DMS53 treated with DMSO at 0.1 percent for 48 hours (cell line): Measurements from ENCODE around the gene SLC10A3.
A peak's percentile ranks its signal among the peaks of the same experiment; 100 is the strongest.

ENCODE experiments used
- DNase-seq: peaks from one replicate; lab custom pipeline; 2025; ENCODE audit not compliant: unreplicated experiment; lab: John Stamatoyannopoulos, UW

Gene SLC10A3

DNA sequence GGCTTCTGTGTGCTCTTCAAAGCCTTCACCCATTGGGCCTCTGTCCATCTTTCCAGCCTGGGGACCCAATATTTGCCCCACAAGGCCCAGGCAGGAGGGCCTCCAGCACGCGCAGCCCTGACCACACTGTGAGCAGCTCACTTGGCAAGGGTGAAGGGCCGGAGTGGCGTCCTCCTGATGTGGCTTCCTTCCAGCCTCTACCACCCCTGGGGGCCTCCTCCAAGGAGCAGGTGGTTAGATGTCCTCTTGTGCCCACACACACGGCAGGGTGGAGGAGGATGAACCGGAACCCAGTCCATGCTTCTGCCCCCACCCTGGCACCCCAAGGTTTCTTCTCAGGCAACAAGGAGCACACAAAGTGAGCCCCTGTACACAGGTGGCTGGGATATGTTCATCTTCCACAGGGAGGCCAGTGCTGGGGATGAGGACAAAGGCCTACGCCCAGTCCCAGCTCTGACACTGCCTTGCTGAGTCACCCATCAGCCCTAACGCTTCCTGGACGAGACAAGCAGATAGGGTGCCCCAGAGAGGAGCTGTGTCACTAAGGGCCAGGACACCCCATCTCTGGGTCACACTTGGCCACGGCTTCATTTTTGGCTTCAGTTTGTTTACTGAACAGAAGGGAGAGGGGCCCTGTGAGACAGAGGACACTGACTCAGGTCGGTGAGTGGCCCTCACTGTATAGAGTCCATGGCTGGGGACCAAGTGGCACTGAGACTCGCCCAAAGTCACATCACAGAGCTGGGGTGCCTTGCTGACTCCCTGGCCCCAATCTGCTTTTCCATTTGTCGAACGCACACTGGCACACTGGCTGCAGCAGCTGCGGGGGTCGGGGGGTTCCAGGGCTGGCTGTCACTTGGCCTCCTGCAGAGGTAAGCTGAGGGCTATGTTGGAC lies 5.9 kb downstream of the SLC10A3 start:
- DNase-seq, result no peak

GRCh38 chrX:154483325-154483724 lies 7.1 kb downstream of the SLC10A3 start:
- DNase-seq, result no peak

- DNase-seq, result no peak
These were observed 7.6 kb downstream of the SLC10A3 start for GRCh38 chrX:154482786-154483185.

DNA sequence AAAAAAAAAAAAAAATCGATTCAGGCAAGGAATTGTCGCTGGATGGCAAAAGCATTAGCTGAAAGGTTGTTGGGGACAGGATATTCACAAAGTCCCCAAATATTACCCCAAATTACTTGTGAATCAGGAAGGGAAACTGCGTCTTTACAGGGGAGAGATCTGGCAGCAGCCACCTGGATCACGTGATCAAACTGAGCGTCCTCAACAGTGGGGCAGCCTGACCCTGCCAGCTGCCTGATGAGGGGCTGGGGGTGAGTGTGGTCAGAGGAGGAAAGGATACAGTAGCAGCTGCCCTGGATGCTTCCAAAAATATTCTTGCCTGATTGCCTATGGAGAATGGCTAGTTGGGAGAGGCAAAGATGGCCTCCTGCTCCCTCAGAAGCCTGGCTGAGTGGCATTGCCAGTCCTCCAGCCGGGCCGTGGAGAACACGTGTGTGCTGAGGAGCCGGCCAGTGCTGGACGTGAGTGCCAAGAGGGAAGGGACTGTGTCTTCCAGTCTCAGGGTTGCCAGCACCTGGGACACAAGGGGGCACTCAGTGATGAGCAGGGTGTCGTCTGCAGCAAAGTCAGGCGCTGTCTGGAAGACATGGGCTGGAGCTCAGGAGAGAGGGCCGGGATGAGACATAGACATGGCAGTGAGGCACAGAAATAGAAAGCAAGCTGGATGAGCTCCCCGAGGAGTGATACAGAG lies 8.4 kb downstream of the SLC10A3 start:
- DNase-seq, result no peak

DNA sequence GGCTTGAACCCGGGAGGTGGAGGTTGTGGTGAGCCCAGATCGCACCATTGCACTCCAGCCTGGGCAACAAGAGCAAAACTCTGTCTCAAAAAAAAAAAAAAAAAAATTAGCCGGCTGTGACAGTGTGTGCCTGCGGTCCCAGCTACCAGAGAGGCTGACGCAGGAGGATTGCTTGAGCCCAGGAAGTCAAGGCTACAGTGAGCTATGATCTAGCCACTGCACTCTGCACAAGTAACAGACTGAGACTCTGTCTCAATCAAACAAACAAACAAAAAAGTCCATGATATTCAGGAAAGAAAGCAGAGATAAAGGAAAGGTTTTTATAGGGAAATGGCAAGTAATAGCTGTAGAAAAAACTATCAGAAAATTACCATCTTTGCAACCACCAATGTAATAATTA lies 9.2 kb downstream of the SLC10A3 start:
- no peak for DNase-seq

GRCh38 chrX:154478728-154479622 lies 11.5 kb downstream of the SLC10A3 start, which contains the start of gene LAGE3:
Gene LAGE3 (minus strand): TSS chrX:154479281. CDS start chrX:154478915, 366 bp downstream.
- peak; percentile 85 for DNase-seq

GRCh38 chrX:154477891-154478477 lies 12.4 kb downstream of the SLC10A3 start:
- DNase-seq, result no peak

DNA sequence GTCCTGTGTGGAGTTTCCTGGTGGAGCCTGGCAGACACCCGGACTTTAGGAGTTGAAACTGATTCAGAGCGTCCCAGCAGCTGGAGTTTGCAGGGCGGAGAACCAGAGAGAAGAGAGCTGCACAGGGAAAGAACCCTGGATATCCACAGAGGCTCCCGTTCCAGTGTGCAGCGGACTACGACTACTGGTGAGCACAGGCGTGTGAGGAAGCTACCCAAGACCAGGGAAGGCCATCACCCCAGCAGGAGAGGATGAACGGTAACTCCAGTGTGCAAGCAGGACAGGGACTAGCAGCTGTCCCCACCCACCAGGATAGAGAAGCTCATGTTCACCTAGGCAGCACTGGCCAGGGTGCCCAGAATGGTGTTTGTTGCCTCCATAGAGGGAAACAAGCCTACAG lies 13.6 kb downstream of the SLC10A3 start:
- DNase-seq, result no peak

DNA sequence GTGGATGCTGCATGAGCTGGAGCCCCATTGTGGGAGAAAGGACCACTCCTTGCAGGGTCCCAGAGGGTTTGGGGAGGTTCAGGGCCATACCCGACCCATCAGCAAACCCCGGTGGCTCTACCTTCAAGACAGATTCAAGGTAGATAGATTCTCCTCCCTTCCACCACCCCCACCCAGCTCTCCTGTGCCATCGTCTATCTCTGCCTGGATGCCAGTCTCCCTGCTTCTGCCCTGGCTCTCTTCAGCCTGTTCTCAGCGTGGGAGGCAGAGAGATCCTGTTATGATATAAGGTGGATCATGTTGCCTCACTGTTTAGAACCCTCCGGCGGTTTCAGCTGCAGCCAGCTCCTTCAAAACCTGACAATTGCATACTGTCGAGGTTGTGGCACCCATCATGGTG lies 16.7 kb downstream of the SLC10A3 start:
- no peak for DNase-seq

GRCh38 chrX:154472685-154473632 lies 17.5 kb downstream of the SLC10A3 start:
- no peak for DNase-seq

DNA sequence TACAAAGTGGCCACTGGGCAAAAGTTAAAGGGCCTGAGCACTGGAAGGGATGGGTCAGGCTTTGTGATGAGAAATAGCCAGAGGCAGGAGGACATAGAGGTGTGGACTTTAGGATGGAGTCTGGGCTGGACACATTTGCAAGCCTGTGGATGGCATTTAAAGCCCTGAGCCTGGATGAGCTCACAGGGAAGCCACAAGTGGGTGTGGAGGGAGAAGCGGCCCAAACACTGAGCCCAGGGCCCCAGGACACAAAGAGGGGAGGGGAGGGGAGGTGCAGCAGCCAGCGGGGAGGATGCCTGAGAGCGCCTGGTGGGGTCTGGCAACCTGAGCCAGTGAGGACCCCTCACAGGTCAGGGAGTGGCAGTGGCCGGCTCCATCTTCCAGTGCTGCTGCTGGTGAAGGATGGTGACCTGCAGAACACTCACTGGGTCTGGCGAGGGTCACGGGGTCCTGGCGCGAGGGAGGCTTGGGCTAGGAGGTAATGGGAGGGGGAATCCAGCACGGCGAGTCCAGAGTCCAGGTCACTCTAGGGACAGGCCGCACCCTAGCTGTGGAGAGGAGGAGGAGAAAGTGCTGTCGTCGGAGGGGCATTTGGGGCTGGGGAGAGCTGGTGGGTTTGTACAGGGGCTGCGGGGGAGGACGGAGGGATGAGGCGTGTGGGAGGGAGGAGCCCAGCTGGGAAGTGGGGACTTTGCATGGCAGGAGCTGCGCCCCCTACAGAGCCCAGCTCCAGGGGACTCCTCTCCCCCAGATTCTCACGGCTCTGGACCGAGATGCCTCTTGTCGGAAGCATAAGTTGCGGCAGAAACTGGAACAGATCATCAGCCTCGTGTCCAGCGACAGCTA lies 18.4 kb downstream of the SLC10A3 start:
- no peak for DNase-seq

DNA sequence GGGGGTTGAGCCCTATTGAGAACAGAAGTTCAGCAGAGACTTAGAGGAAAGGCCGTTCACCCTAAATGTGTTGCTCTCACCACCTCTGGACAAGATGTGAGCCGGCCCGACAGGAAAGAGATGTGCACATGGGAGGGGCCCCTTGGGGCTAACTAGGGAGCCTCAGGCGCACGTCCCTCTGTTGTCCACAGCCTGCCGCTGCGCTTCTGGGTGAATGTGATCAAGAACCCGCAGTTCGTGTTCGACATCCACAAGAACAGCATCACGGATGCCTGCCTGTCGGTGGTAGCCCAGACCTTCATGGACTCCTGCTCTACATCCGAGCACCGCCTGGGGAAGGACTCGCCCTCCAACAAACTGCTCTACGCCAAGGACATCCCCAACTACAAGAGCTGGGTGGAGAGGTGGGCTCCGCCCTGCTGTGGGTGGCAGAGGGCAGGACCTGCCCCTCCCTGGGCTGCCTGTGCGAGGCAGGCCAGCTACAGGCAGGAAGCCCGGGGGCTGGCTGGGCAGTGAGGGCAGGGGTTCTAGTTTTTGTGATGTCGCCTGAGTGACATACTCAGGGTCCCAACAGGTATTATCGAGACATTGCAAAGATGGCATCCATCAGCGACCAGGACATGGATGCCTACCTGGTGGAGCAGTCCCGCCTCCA lies 19.4 kb downstream of the SLC10A3 start:
- DNase-seq, result no peak

GRCh38 chrX:154470434-154470833 lies 20.0 kb downstream of the SLC10A3 start:
- no peak for DNase-seq

- no peak for DNase-seq
These were observed 20.5 kb downstream of the SLC10A3 start for GRCh38 chrX:154469880-154470279.

DNA sequence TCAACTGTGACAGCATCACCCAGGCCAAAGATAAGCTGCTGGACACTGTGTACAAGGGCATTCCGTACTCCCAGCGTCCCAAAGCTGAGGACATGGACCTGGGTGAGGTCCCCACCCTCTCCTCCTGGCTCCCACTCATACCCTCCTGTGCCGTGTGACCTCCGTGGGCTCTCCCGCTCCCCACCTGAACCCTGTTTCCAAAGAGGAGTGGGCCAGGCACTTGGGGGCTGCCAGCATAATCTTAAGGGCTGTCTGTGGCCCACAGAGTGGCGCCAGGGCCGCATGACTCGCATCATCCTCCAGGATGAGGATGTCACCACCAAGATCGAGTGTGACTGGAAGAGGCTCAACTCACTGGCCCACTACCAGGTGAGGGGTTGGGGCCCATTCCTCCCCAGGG lies 21.3 kb downstream of the SLC10A3 start:
- no peak for DNase-seq

- DNase-seq, result no peak
These were observed 22.2 kb downstream of the SLC10A3 start for GRCh38 chrX:154468217-154468616.

DNA sequence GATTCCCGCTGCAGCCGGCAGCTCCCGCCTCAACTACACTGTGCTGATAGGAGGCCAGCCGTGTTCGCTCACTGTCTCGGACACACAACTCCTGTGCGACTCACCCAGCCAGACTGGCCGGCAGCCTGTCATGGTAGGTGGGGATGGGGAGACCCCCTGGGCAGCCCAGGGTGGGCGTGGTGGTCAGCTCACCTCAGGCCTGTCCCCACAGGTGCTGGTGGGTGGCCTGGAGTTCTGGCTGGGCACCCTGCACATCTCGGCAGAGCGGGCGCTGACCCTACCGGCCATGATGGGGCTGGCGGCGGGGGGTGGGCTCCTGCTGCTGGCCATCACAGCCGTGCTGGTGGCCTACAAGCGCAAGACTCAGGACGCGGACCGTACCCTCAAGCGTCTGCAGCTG lies 22.9 kb downstream of the SLC10A3 start:
- DNase-seq, result no peak

DNA sequence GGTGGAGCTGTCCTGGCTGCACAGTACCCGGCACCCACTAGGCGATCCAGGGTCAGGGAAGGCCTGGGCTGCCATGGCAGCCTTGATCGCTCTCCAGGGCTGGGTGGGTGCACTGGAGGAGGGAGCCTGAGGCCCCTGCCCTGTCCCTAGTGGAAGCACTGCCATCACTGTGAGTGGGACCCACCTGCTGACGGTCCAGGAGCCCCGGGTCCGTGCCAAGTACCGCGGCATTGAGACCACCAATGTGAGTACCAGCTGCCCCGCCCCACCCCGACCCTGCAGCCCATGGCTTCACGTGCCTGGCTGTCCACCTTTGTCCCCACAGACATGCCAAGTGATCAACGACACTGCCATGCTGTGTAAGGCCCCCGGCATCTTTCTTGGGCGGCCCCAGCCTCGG lies 23.5 kb downstream of the SLC10A3 start:
- no peak for DNase-seq
